ENCODE data around the gene NFYC. TPM values are rescaled to one million over a fixed set of nuclear protein-coding genes. Genes with fewer than 3 reads are reported as not detected.
"Not testable (repeated sequence)": the region's sequence is repeated elsewhere in the genome, so short reads cannot be mapped to it uniquely, and the experiment has no call there.

NFYC gene
- total RNA-seq, 2 experiments from 2014 or later, result 71.5 to 74.4 TPM

DNA sequence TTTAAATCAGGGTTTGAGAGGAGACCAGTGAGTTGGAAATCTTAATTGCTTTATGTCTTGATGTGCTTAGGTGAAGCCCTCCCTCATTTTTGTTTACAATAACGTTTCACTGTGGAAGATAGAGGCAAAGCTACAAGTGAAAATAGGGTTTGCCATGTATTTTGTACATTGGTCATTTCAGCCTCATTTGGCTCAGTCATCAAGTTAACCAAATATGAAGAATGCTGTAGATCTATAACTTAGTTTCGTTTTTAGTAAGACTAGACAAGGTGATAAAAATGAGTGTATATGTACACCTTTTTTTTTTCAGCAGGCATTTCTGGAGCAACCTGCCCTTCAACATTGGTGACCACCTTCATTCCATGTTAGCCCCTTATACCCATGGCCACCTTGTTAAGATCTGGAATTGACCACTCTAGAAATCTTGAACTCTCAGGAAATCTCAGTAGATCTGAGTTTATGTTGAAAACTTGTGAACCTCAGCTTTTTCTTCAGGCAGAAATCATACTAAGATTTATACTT is 2.9 kb downstream of the NFYC start:
- Mint-ChIP-seq H3K36me3 (ENCODE audit: low read depth) (peaks cover 45% of the 10 kb centered on the region), H3K27ac (peak overlapping the region; percentile 55), H3K4me3 (peak overlapping the region; percentile 87), H3K27me3 (ENCODE audit: low read depth) (no peaks in the 10 kb centered on the region), H3K4me1 (ENCODE audit: low read depth) (peaks cover 72% of the 10 kb centered on the region), H3K9me3 (ENCODE audit: insufficient read depth) (no peaks in the 10 kb centered on the region)
- ATAC-seq (no peak), DNase-seq (no peak)
- ChIA-PET CTCF (interaction anchor here (0.7 to 5.8 kb wide), 6 partner anchors 9 to 156 kb away, joined by 4 to 41 read pairs (median 12); no protein-coding TSS in a partner anchor), POLR2A (interaction anchor here (0.5 to 1.9 kb wide), 3 partner anchors 15 to 320 kb away, joined by 3 to 4 read pairs (median 3); no protein-coding TSS in a partner anchor)

DNA sequence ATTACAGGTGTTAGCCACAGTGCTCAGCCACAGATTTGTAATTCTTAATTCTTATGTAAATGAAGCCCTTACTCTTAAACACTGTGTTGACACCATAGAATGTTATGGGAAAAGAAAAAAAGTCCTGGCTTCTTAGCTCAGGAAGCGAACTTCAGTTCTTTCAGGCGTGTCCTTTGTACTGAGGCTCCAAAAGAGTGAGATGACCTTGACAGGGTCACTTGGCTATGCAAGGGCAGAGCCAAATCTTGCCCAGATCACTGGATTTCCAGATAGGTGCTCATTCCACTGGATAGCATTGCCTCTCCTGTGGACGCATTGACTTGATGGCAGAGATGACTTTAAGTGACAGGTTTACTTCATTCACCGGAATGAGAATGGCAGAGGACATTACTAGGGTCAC is 4.8 kb downstream of the NFYC start:
- peaks cover 69% of the 10 kb centered on the region for H3K4me1 Mint-ChIP-seq (ENCODE audit: low read depth)
- CTCF ChIA-PET, result interaction anchor here (5.8 kb wide), 1 partner anchor 13 kb away, joined by 41 read pairs; no protein-coding TSS in a partner anchor
- H3K9me3 Mint-ChIP-seq (ENCODE audit: insufficient read depth), result no peaks in the 10 kb centered on the region
- DNase-seq (no peak), ATAC-seq (no peak)
- H3K27ac Mint-ChIP-seq, result no peak overlapping the region
- H3K4me3 Mint-ChIP-seq, result no peak overlapping the region
- peaks cover 41% of the 10 kb centered on the region for H3K36me3 Mint-ChIP-seq (ENCODE audit: low read depth)
- H3K27me3 Mint-ChIP-seq (ENCODE audit: low read depth), result no peaks in the 10 kb centered on the region
- POLR2A ChIA-PET, result no interaction called here

DNA sequence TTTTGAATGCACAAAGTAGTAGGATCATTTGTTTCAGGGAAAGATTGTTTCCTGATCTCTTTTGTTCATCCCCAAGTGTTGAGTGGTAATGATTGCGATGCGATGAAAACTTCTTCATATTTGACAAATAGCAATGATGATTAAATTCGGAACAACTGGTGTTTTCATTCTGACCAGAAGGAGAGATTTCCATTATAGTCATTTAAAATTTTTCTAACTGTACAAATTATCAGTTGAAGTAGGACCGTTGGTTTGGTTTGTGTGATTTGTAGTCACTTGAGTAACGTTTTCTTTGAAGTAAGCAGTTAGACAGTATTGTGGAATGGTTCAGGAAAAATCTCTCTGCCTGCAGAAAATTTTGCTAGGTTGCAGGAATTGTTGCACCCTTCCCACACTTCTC is 5.9 kb downstream of the NFYC start:
- H3K36me3 Mint-ChIP-seq (ENCODE audit: low read depth), result peaks cover 33% of the 10 kb centered on the region
- no peak overlapping the region for H3K4me3 Mint-ChIP-seq
- H3K27me3 Mint-ChIP-seq (ENCODE audit: low read depth), result no peaks in the 10 kb centered on the region
- POLR2A ChIA-PET, result no interaction called here
- H3K27ac Mint-ChIP-seq, result no peak overlapping the region
- H3K4me1 Mint-ChIP-seq (ENCODE audit: low read depth), result peaks cover 73% of the 10 kb centered on the region
- no peak for DNase-seq
- CTCF ChIA-PET, result no interaction called here
- no peak for ATAC-seq
- H3K9me3 Mint-ChIP-seq (ENCODE audit: insufficient read depth), result no peaks in the 10 kb centered on the region

DNA sequence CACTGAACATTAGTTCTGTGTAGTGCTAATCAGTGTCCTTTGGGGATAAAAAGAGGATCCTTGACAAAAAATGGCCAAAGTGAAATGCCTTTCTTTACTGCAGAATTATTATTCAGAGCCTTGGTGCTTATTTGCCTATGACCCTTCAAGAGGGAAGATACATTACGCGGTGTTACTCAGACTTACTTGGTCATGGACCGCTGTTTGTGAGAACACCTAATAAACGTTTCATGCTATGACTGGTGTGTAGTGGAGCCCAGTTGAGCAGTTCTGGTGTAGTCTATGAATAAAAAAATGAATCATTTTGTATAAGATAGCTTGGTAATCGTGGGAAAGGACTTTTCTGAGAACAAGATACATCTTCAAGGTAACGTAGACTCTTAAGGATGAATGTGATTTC is 8.3 kb downstream of the NFYC start:
- Mint-ChIP-seq H3K27ac (no peak overlapping the region), H3K27me3 (ENCODE audit: low read depth) (no peaks in the 10 kb centered on the region), H3K36me3 (ENCODE audit: low read depth) (peaks cover 31% of the 10 kb centered on the region), H3K9me3 (ENCODE audit: insufficient read depth) (no peaks in the 10 kb centered on the region), H3K4me3 (no peak overlapping the region), H3K4me1 (ENCODE audit: low read depth) (peaks cover 65% of the 10 kb centered on the region)
- ChIA-PET CTCF (interaction anchor here (1.4 to 1.8 kb wide), 3 partner anchors 9 to 75 kb away, joined by 3 to 6 read pairs (median 4); no protein-coding TSS in a partner anchor), POLR2A (interaction anchor here (1.5 to 2.5 kb wide), 2 partner anchors 8 to 10 kb away, joined by 9 to 19 read pairs; partner anchors contain the start of gene NFYC)
- DNase-seq, result no peak
- ATAC-seq, result no peak

DNA sequence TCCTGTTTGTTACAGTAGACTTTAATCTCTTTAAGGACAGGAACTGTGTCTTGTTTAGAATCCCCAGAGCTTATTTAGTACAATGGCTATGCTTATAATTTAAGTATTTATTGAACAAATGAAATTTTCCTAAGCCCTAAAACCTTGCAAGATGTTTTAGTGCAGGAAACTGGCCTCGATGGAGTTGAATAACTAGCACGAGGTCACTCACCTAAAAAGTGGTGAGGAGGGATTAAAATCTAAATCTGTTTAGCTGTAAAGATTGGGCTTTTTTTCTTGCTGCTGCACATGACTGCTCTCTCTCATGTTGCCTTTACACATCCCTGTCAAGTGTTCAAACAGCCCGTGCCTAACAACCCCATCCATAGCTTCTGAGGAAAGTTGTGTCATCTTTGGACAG is 10.2 kb downstream of the NFYC start:
- POLR2A ChIA-PET, result interaction anchor here (2.5 kb wide), 1 partner anchor 10 kb away, joined by 19 read pairs; the partner anchor contains the start of gene NFYC
- CTCF ChIA-PET, result interaction anchor here (0.9 to 3.5 kb wide), 6 partner anchors 8 to 143 kb away, joined by 3 to 17 read pairs (median 6); partner anchors contain the start of gene NFYC
- ATAC-seq (no peak), DNase-seq (no peak)
- Mint-ChIP-seq H3K36me3 (ENCODE audit: low read depth) (peaks cover 31% of the 10 kb centered on the region), H3K4me3 (no peak overlapping the region), H3K27ac (no peak overlapping the region), H3K9me3 (ENCODE audit: insufficient read depth) (no peaks in the 10 kb centered on the region), H3K4me1 (ENCODE audit: low read depth) (peaks cover 54% of the 10 kb centered on the region), H3K27me3 (ENCODE audit: low read depth) (no peaks in the 10 kb centered on the region)

DNA sequence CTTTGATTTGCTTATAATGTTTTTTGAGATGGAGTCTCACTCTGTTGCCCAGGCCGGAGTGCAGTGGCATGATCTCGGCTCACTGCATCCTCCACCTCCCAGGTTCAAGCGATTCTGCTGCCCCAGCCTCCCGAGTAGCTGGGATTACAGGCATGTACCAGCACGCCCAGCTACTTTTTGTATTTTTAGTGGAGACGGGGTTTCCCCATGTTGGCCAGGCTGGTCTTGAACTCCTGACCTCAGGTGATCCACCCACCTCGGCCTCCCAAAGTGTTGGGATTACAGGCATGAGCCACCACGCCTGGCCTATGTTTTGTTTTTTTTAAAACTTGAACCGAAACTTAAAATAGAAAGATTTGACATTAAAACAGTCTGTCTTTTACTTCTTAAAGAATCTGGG is 11.3 kb downstream of the NFYC start:
- ATAC-seq; H3K4me3 Mint-ChIP-seq; H3K9me3 Mint-ChIP-seq (ENCODE audit: insufficient read depth); DNase-seq; H3K27me3 Mint-ChIP-seq (ENCODE audit: low read depth); H3K27ac Mint-ChIP-seq: not testable (repeated sequence)
- peaks cover 21% of the 10 kb centered on the region for H3K36me3 Mint-ChIP-seq (ENCODE audit: low read depth)
- POLR2A ChIA-PET, result interaction anchor here (1.5 kb wide), 1 partner anchor 11 kb away, joined by 4 read pairs; the partner anchor contains the start of gene NFYC
- CTCF ChIA-PET, result interaction anchor here (2.2 to 3.5 kb wide), 3 partner anchors 9 to 34 kb away, joined by 9 to 17 read pairs (median 10); partner anchors contain the start of gene NFYC
- peaks cover 46% of the 10 kb centered on the region for H3K4me1 Mint-ChIP-seq (ENCODE audit: low read depth)

DNA sequence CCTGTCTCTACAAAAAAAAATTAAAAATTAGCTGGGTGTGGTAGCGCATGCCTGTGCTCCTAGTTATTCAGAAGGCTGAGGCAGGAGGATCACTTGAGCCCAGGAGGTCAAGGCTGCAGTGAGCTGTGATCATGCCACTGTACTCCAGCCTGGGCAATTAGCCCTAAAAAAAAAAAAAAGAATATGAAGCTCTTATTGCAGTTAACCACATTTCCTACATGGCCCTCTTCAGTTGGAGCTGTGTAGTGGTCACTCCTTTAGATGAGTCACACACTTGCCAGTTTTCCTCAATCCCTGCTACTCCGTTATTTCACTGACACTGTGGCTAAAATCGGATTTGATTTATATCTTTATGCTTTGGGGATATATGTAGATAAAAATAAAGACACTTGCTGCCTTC is 11.8 kb downstream of the NFYC start:
- CTCF ChIA-PET, result interaction anchor here (0.7 to 3.5 kb wide), 5 partner anchors 10 to 190 kb away, joined by 4 to 17 read pairs (median 9); partner anchors contain the start of gene NFYC
- peaks cover 49% of the 10 kb centered on the region for H3K4me1 Mint-ChIP-seq (ENCODE audit: low read depth)
- H3K27ac Mint-ChIP-seq, result no peak overlapping the region

DNA sequence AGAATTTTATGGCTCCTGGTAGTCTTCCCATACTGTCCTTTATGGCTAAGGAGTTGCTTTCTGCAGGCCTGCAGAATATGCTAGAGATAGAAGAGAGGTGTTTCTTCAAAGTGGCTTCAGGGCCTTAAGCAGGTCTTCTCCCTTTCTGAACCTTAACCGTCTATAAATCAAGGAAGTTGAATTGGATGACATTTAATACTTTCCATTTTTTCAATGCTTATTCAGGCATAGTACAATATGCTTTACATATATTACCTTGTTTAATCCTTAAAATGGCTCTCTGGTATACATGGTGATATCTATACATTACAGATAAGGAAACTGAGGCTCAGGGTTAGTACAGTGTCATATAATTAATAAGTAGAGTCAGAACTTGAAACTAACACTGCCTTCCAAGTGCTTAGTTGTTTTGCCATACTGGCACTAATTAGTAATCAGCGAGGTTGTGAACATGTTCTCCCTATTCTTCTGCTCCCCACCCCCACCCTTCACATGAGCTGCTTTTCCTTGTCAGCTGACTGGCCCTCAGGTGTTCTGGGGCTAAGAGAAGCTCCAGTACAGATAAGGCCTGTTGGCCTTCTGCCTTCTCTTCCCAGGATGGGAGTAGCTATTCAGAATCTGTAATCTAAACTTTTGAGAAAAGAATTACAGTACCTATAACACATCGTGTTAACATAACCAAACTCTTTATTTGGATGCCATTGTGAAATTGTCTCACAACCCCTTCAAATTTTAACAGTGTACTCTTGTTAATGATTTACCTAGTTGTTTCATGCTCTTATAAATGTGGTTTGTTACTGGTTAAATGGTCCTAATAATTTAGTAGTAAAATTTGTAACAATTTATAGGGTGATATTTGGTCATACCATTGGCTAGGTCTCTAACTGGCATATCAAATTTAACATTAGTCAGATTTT is 13.6 kb downstream of the NFYC start:
- Mint-ChIP-seq H3K4me3 (no peak overlapping the region), H3K9me3 (ENCODE audit: insufficient read depth) (no peaks in the 10 kb centered on the region), H3K4me1 (ENCODE audit: low read depth) (peaks cover 48% of the 10 kb centered on the region), H3K36me3 (ENCODE audit: low read depth) (peaks cover 21% of the 10 kb centered on the region), H3K27ac (no peak overlapping the region), H3K27me3 (ENCODE audit: low read depth) (no peaks in the 10 kb centered on the region)
- POLR2A ChIA-PET, result interaction anchor here (1.0 to 2.2 kb wide), 2 partner anchors 13 to 14 kb away, joined by 3 to 12 read pairs; partner anchors contain the start of gene NFYC
- CTCF ChIA-PET, result interaction anchor here (0.6 to 3.5 kb wide), 4 partner anchors 11 to 1584 kb away, joined by 4 to 17 read pairs (median 9); partner anchors contain the start of gene NFYC
- ATAC-seq, result no peak
- DNase-seq, result no peak

More for the DNA sequence above, 11.8 kb downstream of the NFYC start:
- POLR2A ChIA-PET, result interaction anchor here (0.5 to 1.5 kb wide), 2 partner anchors 12 to 1745 kb away, joined by 3 to 4 read pairs; partner anchors contain the start of gene NFYC
- no peak overlapping the region for H3K4me3 Mint-ChIP-seq
- DNase-seq, result no peak
- H3K27me3 Mint-ChIP-seq (ENCODE audit: low read depth), result no peaks in the 10 kb centered on the region
- peaks cover 21% of the 10 kb centered on the region for H3K36me3 Mint-ChIP-seq (ENCODE audit: low read depth)
- no peak for ATAC-seq
- no peaks in the 10 kb centered on the region for H3K9me3 Mint-ChIP-seq (ENCODE audit: insufficient read depth)

DNA sequence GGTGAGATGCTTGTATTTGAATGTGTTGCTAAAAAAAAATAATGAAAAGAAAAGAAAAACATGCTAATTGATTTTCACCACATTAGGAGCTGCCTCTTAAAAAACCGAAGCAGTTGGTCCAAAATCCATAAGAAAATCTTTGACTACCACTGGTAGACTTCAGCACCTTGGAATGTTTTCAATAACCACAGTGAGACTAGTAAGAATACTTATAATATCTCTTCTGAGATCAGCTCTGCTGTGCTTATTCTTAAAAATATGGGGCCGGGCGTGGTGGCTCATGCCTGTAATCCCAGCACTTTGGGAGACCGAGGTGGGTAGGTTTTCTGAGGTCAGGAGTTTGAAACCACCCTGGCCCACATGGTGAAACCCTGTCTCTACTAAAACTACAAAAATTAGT is 15.1 kb downstream of the NFYC start:
- no peak overlapping the region for H3K27ac Mint-ChIP-seq
- peaks cover 57% of the 10 kb centered on the region for H3K4me1 Mint-ChIP-seq (ENCODE audit: low read depth)
- POLR2A ChIA-PET, result interaction anchor here (0.6 to 2.2 kb wide), 2 partner anchors 15 to 437 kb away, joined by 3 to 12 read pairs; partner anchors contain the start of gene NFYC
- CTCF ChIA-PET, result interaction anchor here (1.0 to 1.7 kb wide), 4 partner anchors 11 to 68 kb away, joined by 3 to 9 read pairs (median 4); partner anchors contain the start of gene NFYC
- no peaks in the 10 kb centered on the region for H3K9me3 Mint-ChIP-seq (ENCODE audit: insufficient read depth)
- no peaks in the 10 kb centered on the region for H3K27me3 Mint-ChIP-seq (ENCODE audit: low read depth)
- no peak overlapping the region for H3K4me3 Mint-ChIP-seq
- peaks cover 31% of the 10 kb centered on the region for H3K36me3 Mint-ChIP-seq (ENCODE audit: low read depth)
- ATAC-seq, result no peak
- no peak for DNase-seq

DNA sequence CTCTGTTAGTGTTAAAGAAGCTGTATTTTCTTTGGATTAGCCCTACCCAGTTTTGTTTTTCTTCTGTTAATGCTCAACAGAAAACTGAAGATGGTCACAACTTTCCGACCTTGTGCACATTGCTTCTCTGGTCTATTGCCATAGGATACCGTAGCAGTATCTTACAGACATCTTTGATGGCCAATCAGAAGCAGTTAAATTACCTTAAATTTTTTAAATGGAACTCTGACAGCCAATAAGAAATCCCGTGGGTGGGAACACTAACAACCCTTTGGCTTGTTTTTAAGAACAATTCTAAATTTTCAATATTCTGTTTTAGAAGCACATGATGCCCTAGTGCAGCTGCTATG is 17.2 kb downstream of the NFYC start:
- peak overlapping the region; percentile 98 for H3K4me3 Mint-ChIP-seq
- peaks cover 41% of the 10 kb centered on the region for H3K36me3 Mint-ChIP-seq (ENCODE audit: low read depth)
- no peaks in the 10 kb centered on the region for H3K27me3 Mint-ChIP-seq (ENCODE audit: low read depth)
- ChIA-PET POLR2A (interaction anchor here (0.6 to 5.2 kb wide), 4 partner anchors 9 to 78 kb away, joined by 3 to 66 read pairs (median 6); partner anchors contain the start of gene NFYC), CTCF (interaction anchor here (1.1 to 5.4 kb wide), 5 partner anchors 9 to 141 kb away, joined by 3 to 41 read pairs (median 10); partner anchors contain the start of gene NFYC)
- H3K9me3 Mint-ChIP-seq (ENCODE audit: insufficient read depth), result no peaks in the 10 kb centered on the region
- ATAC-seq (peak; percentile 82), DNase-seq (no peak)
- peaks cover 63% of the 10 kb centered on the region for H3K4me1 Mint-ChIP-seq (ENCODE audit: low read depth)
- peak overlapping the region; percentile 98 for H3K27ac Mint-ChIP-seq

DNA sequence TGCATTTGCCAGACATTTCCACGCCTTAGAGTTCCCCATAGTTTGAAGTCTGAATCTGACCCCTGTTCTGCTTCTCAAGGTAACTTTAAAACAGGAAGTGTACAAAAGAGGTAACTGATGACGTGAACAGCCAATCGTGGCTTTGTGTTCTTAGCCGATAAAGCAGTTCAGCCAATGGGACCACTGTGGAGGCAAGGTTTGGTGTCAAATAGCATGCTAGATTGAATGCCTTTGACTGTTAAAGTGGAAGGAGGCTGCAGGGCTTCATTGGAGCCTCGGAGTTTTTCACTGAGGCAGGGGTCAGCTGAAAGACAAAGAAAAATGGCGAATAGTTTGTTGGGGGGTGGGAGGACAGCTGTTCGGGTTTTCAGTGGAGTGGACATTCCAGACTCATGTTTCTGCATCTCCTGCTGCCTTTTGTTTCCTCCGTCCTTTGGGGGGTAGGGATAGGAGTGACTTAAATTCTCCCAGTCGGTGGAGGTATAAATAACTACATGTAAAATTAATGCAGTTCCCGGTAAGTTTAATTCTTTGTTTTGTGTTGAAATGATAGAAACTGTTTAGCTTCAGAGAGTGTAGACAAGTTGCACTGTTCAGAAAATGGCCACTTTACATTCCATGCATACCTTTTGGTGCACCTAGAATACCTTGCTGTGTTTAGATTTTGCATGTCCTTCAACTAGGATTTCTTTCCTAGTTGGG is 17.7 kb downstream of the NFYC start:
- Mint-ChIP-seq H3K4me1 (ENCODE audit: low read depth) (peaks cover 61% of the 10 kb centered on the region), H3K4me3 (peak overlapping the region; percentile 98), H3K9me3 (ENCODE audit: insufficient read depth) (no peaks in the 10 kb centered on the region), H3K27ac (peak overlapping the region; percentile 98), H3K36me3 (ENCODE audit: low read depth) (peaks cover 40% of the 10 kb centered on the region), H3K27me3 (ENCODE audit: low read depth) (no peaks in the 10 kb centered on the region)
- ATAC-seq (peak; percentile 98), DNase-seq (peak; percentile 91)
- POLR2A ChIA-PET, result interaction anchor here (0.8 to 5.2 kb wide), 5 partner anchors 9 to 43 kb away, joined by 3 to 66 read pairs (median 3); partner anchors contain the start of genes NFYC and RIMS3
- CTCF ChIA-PET, result interaction anchor here (1.1 to 5.4 kb wide), 6 partner anchors 9 to 141 kb away, joined by 3 to 41 read pairs (median 7); partner anchors contain the start of gene NFYC

All from activated CD8-positive, alpha-beta T cell treated with anti-CD3 and anti-CD28 coated beads, Interleukin-2, amount 10 ng/mL, durations not matched to agents 7 days and 5 days (primary cell).